Choroid plexus epithelial cell (primary cell): Measurements from ENCODE around the gene NTN4.
A peak's percentile ranks its signal among the peaks of the same experiment; 100 is the strongest.

Experiments
- DNase-seq: peaks from one replicate; pipeline ENCODE4 v3.0.0-alpha.2; 2010; ENCODE audit warnings: low read depth
- H3K4me3 ChIP-seq: 2 replicates; pipeline ENCODE4 v1.5.1; 2011; ENCODE audit warnings: low read depth, mild to moderate bottlenecking, control low read depth, low read length, moderate library complexity
- CTCF ChIP-seq: conservative IDR thresholded peaks from 2 replicates; pipeline ENCODE4 v1.5.1; 2011; ENCODE audit warnings: low read depth, mild to moderate bottlenecking, control low read depth, inconsistent platforms, low read length, moderate library complexity

Gene NTN4

GRCh38 chr12:95642583-95642982 lies 148.0 kb downstream of the NTN4 start:
- no peak for TF ChIP-seq CTCF
- no peak for DNase-seq
- H3K4me3 ChIP-seq = no peak overlapping the region

GRCh38 chr12:95641299-95641952 lies 149.1 kb downstream of the NTN4 start:
- H3K4me3 ChIP-seq = no peak overlapping the region
- no peak for TF ChIP-seq CTCF
- no peak for DNase-seq

- DNase-seq = no peak
Measured at GRCh38 chr12:95640516-95640915, 150.0 kb downstream of the NTN4 start.

GRCh38 chr12:95637471-95638155 lies 153.0 kb downstream of the NTN4 start:
- TF ChIP-seq CTCF = no peak
- peak; percentile 72 for DNase-seq
- H3K4me3 ChIP-seq = no peak overlapping the region

More at GRCh38 chr12:95640516-95640915, 150.0 kb downstream of the NTN4 start:
- no peak overlapping the region for H3K4me3 ChIP-seq
- TF ChIP-seq CTCF = no peak

GRCh38 chr12:95637010-95637409 lies 153.6 kb downstream of the NTN4 start:
- no peak for DNase-seq
- no peak for TF ChIP-seq CTCF
- H3K4me3 ChIP-seq = no peak overlapping the region

- H3K4me3 ChIP-seq = no peak overlapping the region
- no peak for TF ChIP-seq CTCF
- peak; percentile 65 for DNase-seq
Measured at GRCh38 chr12:95634622-95635621, 155.6 kb downstream of the NTN4 start.
